ENCODE results near the gene CLEC4A. TPM values are rescaled to one million over a fixed set of nuclear protein-coding genes. Genes with fewer than 3 reads are reported as not detected.
"Not testable (repeated sequence)": the region's sequence is repeated elsewhere in the genome, so short reads cannot be mapped to it uniquely, and the experiment has no call there.

Gene CLEC4A
- polyA plus RNA-seq, 1 donor (not counting 4 experiments of a cell fraction or from before 2014, with no cell fraction given) = 0.31 TPM

GRCh38 chr12:8134398-8134930 is 11.0 kb downstream of the CLEC4A start:
- not testable (repeated sequence) for FAIRE-seq

DNA sequence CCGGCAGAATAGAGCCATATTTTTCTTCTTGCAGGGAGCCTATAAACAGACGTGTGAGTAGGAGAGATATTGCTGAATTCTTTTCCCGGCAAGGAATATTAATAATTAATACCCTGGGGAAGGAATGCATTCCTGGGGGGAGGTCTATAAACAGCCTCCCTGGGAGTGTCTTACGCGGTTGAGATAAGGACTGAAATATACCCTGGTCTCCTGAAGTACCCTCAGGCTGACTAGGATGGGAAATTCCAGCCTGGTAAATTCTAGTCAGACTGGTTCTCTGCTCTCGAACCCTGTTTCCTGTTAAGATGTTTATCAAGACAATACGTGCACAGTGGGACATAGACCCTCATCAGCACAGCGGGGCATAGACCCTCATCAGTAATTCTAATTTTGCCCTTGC is 18.2 kb downstream of the CLEC4A start:
- dilution Hi-C loops (cut with MboI; ENCODE audit: extremely low pct_ligation_motif_present, low sequenced_read_pairs); H3K27ac ChIP-seq (ENCODE audit: control insufficient read depth, insufficient read depth, low read length); H3K4me3 ChIP-seq (ENCODE audit: control insufficient read depth in 2 of 3, extremely low read depth in 1 of 3, insufficient read depth in 2 of 3, low read depth in 1 of 3, low read length in 3 of 3); H3K9me3 ChIP-seq (ENCODE audit: control insufficient read depth, low read depth, low read length); H3K4me2 ChIP-seq (ENCODE audit: control insufficient read depth, extremely low read depth, insufficient read depth, low read depth, low read length); H3K9me1 ChIP-seq (ENCODE audit: control insufficient read depth, extremely low read depth, insufficient read depth, low read length); H3K79me2 ChIP-seq (ENCODE audit: control insufficient read depth, insufficient read depth, low read length); H3K9ac ChIP-seq (ENCODE audit: control insufficient read depth, extremely low read depth, insufficient read depth, low read length); H4K20me1 ChIP-seq (ENCODE audit: control insufficient read depth, extremely low read depth, insufficient read depth, low read length); DNase-seq (ENCODE audit: low read depth, low spot score); H3K27me3 ChIP-seq (ENCODE audit: control insufficient read depth, extremely low read depth, insufficient read depth, low read length); FAIRE-seq; H2AFZ ChIP-seq (ENCODE audit: control insufficient read depth, low read length); H3K4me1 ChIP-seq (ENCODE audit: control insufficient read depth, extremely low read depth, insufficient read depth, low read length); H3K36me3 ChIP-seq (ENCODE audit: control insufficient read depth in 2 of 2, extremely low read depth in 1 of 2, insufficient read depth in 2 of 2, low read length in 2 of 2): not testable (repeated sequence)

More at GRCh38 chr12:8134398-8134930, 11.0 kb downstream of the CLEC4A start:
- H3K4me3 ChIP-seq (ENCODE audit: control insufficient read depth in 2 of 3, extremely low read depth in 1 of 3, insufficient read depth in 2 of 3, low read depth in 1 of 3, low read length in 3 of 3); H3K9me3 ChIP-seq (ENCODE audit: control insufficient read depth, low read depth, low read length); H3K9ac ChIP-seq (ENCODE audit: control insufficient read depth, extremely low read depth, insufficient read depth, low read length); H3K36me3 ChIP-seq (ENCODE audit: control insufficient read depth in 2 of 2, extremely low read depth in 1 of 2, insufficient read depth in 2 of 2, low read length in 2 of 2); dilution Hi-C loops (cut with MboI; ENCODE audit: extremely low pct_ligation_motif_present, low sequenced_read_pairs); H3K4me1 ChIP-seq (ENCODE audit: control insufficient read depth, extremely low read depth, insufficient read depth, low read length); H3K79me2 ChIP-seq (ENCODE audit: control insufficient read depth, insufficient read depth, low read length); H4K20me1 ChIP-seq (ENCODE audit: control insufficient read depth, extremely low read depth, insufficient read depth, low read length); H3K27me3 ChIP-seq (ENCODE audit: control insufficient read depth, extremely low read depth, insufficient read depth, low read length); H3K4me2 ChIP-seq (ENCODE audit: control insufficient read depth, extremely low read depth, insufficient read depth, low read depth, low read length); DNase-seq (ENCODE audit: low read depth, low spot score); H3K9me1 ChIP-seq (ENCODE audit: control insufficient read depth, extremely low read depth, insufficient read depth, low read length); H2AFZ ChIP-seq (ENCODE audit: control insufficient read depth, low read length); H3K27ac ChIP-seq (ENCODE audit: control insufficient read depth, insufficient read depth, low read length): not testable (repeated sequence)

GRCh38 chr12:8143261-8143660 is 19.8 kb downstream of the CLEC4A start:
- H3K4me2 ChIP-seq (ENCODE audit: control insufficient read depth, extremely low read depth, insufficient read depth, low read depth, low read length) = no peak overlapping the region
- dilution Hi-C loops (cut with MboI; ENCODE audit: extremely low pct_ligation_motif_present, low sequenced_read_pairs) = no loop called here
- no peaks in the 10 kb centered on the region for H3K36me3 ChIP-seq (ENCODE audit: control insufficient read depth in 2 of 2, extremely low read depth in 1 of 2, insufficient read depth in 2 of 2, low read length in 2 of 2)
- H3K4me1 ChIP-seq (ENCODE audit: control insufficient read depth, extremely low read depth, insufficient read depth, low read length) = no peaks in the 10 kb centered on the region
- no peaks in the 10 kb centered on the region for H3K9me3 ChIP-seq (ENCODE audit: control insufficient read depth, low read depth, low read length)
- H3K9me1 ChIP-seq (ENCODE audit: control insufficient read depth, extremely low read depth, insufficient read depth, low read length) = no peaks in the 10 kb centered on the region
- no peak overlapping the region for H2AFZ ChIP-seq (ENCODE audit: control insufficient read depth, low read length)
- no peaks in the 10 kb centered on the region for H4K20me1 ChIP-seq (ENCODE audit: control insufficient read depth, extremely low read depth, insufficient read depth, low read length)
- no peak overlapping the region for H3K4me3 ChIP-seq (ENCODE audit: control insufficient read depth in 2 of 3, extremely low read depth in 1 of 3, insufficient read depth in 2 of 3, low read depth in 1 of 3, low read length in 3 of 3)
- H3K79me2 ChIP-seq (ENCODE audit: control insufficient read depth, insufficient read depth, low read length) = no peaks in the 10 kb centered on the region
- DNase-seq (ENCODE audit: low read depth, low spot score) (no peak), FAIRE-seq (no peak)
- no peak overlapping the region for H3K27ac ChIP-seq (ENCODE audit: control insufficient read depth, insufficient read depth, low read length)
- no peak overlapping the region for H3K9ac ChIP-seq (ENCODE audit: control insufficient read depth, extremely low read depth, insufficient read depth, low read length)
- H3K27me3 ChIP-seq (ENCODE audit: control insufficient read depth, extremely low read depth, insufficient read depth, low read length) = no peaks in the 10 kb centered on the region
- TF ChIP-seq EZH2 (IDR thresholded peaks at IDR 0.05; ENCODE audit: low read length) = no peak
- TF ChIP-seq CTCF (optimal IDR thresholded peaks at IDR 0.05 in 1 of 3, IDR thresholded peaks at IDR 0.05 in 1 of 3, conservative IDR thresholded peaks at IDR 0.05 in 1 of 3; ENCODE audit: extremely low read depth in 1 of 3, insufficient read depth in 2 of 3, low read length in 3 of 3) = no peak
